HepG2 (cell line): ENCODE measurements around the gene FN1. TPM values are rescaled to one million over a fixed set of nuclear protein-coding genes. Genes with fewer than 3 reads are reported as not detected.
A peak's percentile ranks its signal among the peaks of the same experiment; 100 is the strongest.

Source experiments
- ARID2 ChIP-seq: sonication (generic); formaldehyde crosslinking; IDR thresholded peaks from 2 replicates; pipeline ENCODE4 v1.8.1; 2022; ENCODE audit warnings: mild to moderate bottlenecking, missing genetic modification reagents, borderline replicate concordance
- DMTF1 ChIP-seq: sonication (generic); formaldehyde crosslinking; IDR thresholded peaks from 2 replicates; pipeline ENCODE4 v1.4.0; 2020; ENCODE audit warnings: mild to moderate bottlenecking, missing genetic modification reagents
- HHEX ChIP-seq: IDR thresholded peaks from 2 replicates; pipeline ENCODE4 v1.6.1; 2016; ENCODE audit warnings: control low read depth
- PAF1 ChIP-seq: IDR thresholded peaks from 2 replicates; pipeline ENCODE4 v1.6.1; 2016; ENCODE audit warnings: missing genetic modification reagents, missing compliant biosample characterization
- PLSCR1 ChIP-seq: sonication (generic); formaldehyde crosslinking; IDR thresholded peaks from 2 replicates; pipeline ENCODE4 v1.5.0; 2020; ENCODE audit warnings: missing genetic modification reagents, mild to moderate bottlenecking, borderline replicate concordance
- SIX4 ChIP-seq: sonication (generic); formaldehyde crosslinking; IDR thresholded peaks from 2 replicates; pipeline ENCODE4 v1.4.0; 2020; ENCODE audit warnings: missing genetic modification reagents
- SP1 ChIP-seq, 2 experiments: fragments of 450-650 bp in 1 of 2; sonication (generic) in 1 of 2; formaldehyde crosslinking in 1 of 2; IDR thresholded peaks; 2 replicates each; pipeline versions ENCODE4 v1.4.0 to v1.6.1; 2016 to 2020; ENCODE audit warnings: missing genetic modification reagents in 1 of 2
- ZBTB4 ChIP-seq: sonication (generic); formaldehyde crosslinking; IDR thresholded peaks from 2 replicates; pipeline ENCODE4 v1.4.0; 2020; ENCODE audit warnings: missing genetic modification reagents, mild to moderate bottlenecking, borderline replicate concordance
- ZNF460 ChIP-seq: sonication (generic); formaldehyde crosslinking; IDR thresholded peaks from 2 replicates; pipeline ENCODE4 v1.5.1; 2020; ENCODE audit warnings: missing genetic modification reagents, mild to moderate bottlenecking, borderline replicate concordance
- ZNF629 ChIP-seq: sonication (generic); formaldehyde crosslinking; conservative IDR thresholded peaks from 2 replicates; pipeline ENCODE4 v1.5.0; 2020; ENCODE audit warnings: missing genetic modification reagents
- ZNF678 ChIP-seq: sonication (generic); formaldehyde crosslinking; IDR thresholded peaks from 2 replicates; pipeline ENCODE4 v1.4.0; 2020; ENCODE audit warnings: mild to moderate bottlenecking, missing genetic modification reagents
- ZNF724P ChIP-seq: sonication (generic); formaldehyde crosslinking; IDR thresholded peaks from 2 replicates; pipeline ENCODE4 v1.8.0; 2022; ENCODE audit warnings: missing genetic modification reagents, borderline replicate concordance
- ZNF841 ChIP-seq: sonication (generic); formaldehyde crosslinking; IDR thresholded peaks from 2 replicates; pipeline ENCODE4 v1.8.1; 2023; ENCODE audit warnings: missing genetic modification reagents, borderline replicate concordance
- ZSCAN29 ChIP-seq: sonication (generic); formaldehyde crosslinking; conservative IDR thresholded peaks from 2 replicates; pipeline ENCODE4 v1.4.0; 2020; ENCODE audit warnings: mild to moderate bottlenecking, missing genetic modification reagents
- polyA plus RNA-seq, 8 experiments: library from polyadenylated mRNA; depleted of rRNA in 3 of 8; stranded (reverse) in 7 of 8; unstranded in 1 of 8; fragments of >200 nt; fragmentation: Illumina TruSeq in 4 of 8; extraction: Trizol in 4 of 8; gene quantifications; 2 replicates each; pipeline versions ENCODE4 v1.2.1 to v1.2.3, GENCODE V29; 2011 to 2016; ENCODE audit warnings: low read depth in 4 of 8, missing spikeins in 1 of 8, mixed read lengths in 1 of 8; ENCODE audit not compliant: insufficient read depth in 1 of 8
- total RNA-seq, 5 experiments: library from RNA; depleted of rRNA; stranded (reverse); fragments of >200 nt; fragmentation: Illumina TruSeq; extraction: Trizol; gene quantifications; 2 replicates each; pipeline ENCODE4 v1.2.3, GENCODE V29; 2016; ENCODE audit warnings: low read depth in 1 of 5
- TF ChIP-seq, protein P1 (sequence below): sonication (generic); formaldehyde crosslinking; IDR thresholded peaks from 2 replicates; pipeline ENCODE4 v1.8.0; 2022; ENCODE audit warnings: mild to moderate bottlenecking, missing genetic modification reagents
- TF ChIP-seq, protein P2 (sequence below): sonication (generic); formaldehyde crosslinking; IDR thresholded peaks from 2 replicates; pipeline ENCODE4 v1.8.0; 2022; ENCODE audit warnings: missing genetic modification reagents, mild to moderate bottlenecking, inconsistent platforms, borderline replicate concordance

Gene FN1
- total and polyA plus RNA-seq, 2 of the 13 experiments (the other 11 are each of a cell fraction or from before 2014, with no cell fraction given): 1,847 to 6,471 TPM

- TF ChIP-seq ZNF678 (CRISPR knock-in tag): no peak
- 0 out of 2 replicates have a peak, but pooled peaks have one; percentile 44 for TF ChIP-seq ZBTB4
- TF ChIP-seq HHEX: no peak
- peak; percentile 58; the same call in 1 of the 2 replicates for TF ChIP-seq ZNF724P
- TF ChIP-seq ZNF460 (CRISPR knock-in tag): no peak
- 0 out of 2 replicates have a peak, but pooled peaks have one; percentile 59 for TF ChIP-seq SIX4 (CRISPR knock-in tag)
- TF ChIP-seq, protein P1, sequence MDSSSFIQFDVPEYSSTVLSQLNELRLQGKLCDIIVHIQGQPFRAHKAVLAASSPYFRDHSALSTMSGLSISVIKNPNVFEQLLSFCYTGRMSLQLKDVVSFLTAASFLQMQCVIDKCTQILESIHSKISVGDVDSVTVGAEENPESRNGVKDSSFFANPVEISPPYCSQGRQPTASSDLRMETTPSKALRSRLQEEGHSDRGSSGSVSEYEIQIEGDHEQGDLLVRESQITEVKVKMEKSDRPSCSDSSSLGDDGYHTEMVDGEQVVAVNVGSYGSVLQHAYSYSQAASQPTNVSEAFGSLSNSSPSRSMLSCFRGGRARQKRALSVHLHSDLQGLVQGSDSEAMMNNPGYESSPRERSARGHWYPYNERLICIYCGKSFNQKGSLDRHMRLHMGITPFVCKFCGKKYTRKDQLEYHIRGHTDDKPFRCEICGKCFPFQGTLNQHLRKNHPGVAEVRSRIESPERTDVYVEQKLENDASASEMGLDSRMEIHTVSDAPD (CRISPR knock-in tag): no peak
- peak; percentile 69; the same call in 1 of the 2 replicates for TF ChIP-seq ZSCAN29
- TF ChIP-seq SP1 (IDR thresholded peaks at IDR 0.05): no peak
- no peak for TF ChIP-seq SP1 (CRISPR knock-in tag; IDR thresholded peaks at IDR 0.05)
- TF ChIP-seq PLSCR1 (CRISPR knock-in tag): no peak
- TF ChIP-seq DMTF1 (CRISPR knock-in tag): no peak
- TF ChIP-seq, protein P2, sequence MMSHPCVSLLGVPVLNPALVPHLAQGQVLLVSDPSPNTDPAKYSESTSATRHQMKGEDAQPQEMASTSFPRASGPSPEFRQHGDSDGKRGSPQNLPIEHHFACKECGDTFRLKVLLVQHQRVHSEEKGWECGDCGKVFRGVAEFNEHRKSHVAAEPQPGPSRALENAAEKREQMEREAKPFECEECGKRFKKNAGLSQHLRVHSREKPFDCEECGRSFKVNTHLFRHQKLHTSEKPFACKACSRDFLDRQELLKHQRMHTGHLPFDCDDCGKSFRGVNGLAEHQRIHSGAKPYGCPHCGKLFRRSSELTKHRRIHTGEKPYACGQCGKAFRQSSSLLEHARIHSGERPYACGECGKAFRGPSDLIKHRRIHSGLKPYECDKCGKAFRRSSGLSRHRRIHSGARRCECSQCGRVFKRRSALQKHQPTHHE: no peak
- TF ChIP-seq ZNF629 (CRISPR knock-in tag): no peak
- TF ChIP-seq ARID2 (CRISPR knock-in tag): no peak
- no peak for TF ChIP-seq ZNF841 (CRISPR knock-in tag)
- no peak for TF ChIP-seq PAF1 (CRISPR knock-in tag)
These were observed 43.8 kb upstream of the FN1 start (continued) for GRCh38 chr2:215479536-215480240.
